ENCODE measurements around the gene NSUN2. TPM values are rescaled to one million over a fixed set of nuclear protein-coding genes. Genes with fewer than 3 reads are reported as not detected.

Gene NSUN2
- total and polyA plus RNA-seq, 9 donors = 33.5 to 52.1 (median 39.3) TPM

DNA sequence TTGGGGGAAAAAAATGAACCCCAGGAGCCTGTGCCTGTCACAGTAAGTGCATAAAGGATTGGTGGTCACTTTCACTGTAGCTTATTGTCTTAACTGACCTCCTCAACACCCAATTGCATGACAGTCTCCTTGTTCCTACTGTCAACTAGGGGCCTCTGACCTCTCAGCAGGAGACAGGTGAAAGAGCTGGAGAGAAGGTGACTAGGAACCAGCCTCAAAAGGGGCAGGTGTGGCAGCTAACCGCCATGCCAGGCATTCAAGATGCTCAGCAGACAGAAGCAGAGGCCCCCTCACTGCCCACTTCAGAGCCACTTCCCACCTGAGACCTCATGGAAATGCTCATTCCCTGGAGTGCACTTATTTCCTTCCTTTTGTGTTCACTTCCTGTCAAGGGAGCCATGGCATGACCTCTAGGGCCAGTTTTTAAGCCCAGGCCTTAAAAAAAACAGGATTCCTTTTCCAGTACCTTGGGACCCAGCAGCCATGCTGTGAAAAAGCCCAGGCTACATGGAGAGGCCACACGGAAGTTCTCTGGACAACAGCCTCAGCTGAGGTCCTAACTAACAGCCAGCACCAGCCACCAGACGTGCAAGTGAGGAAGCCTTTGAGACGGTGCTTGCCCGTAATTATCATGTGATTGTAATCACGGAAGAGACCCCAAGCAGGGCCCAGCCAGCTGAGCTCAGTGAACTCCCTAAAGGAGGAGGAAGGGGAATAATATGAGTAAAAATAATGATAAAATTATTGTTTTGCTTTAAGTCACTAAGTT is 74.9 kb downstream of the NSUN2 start:
- Histone ChIP-seq H3K4me3 (no peak overlapping the region), H3K4me1 (ENCODE audit: insufficient read depth) (no peaks in the 10 kb centered on the region), H3K9me3 (no peaks in the 10 kb centered on the region), H3K36me3 (no peaks in the 10 kb centered on the region), H3K27ac (no peak overlapping the region), H3K27me3 (no peaks in the 10 kb centered on the region)
- intact Hi-C loops (cut with DNase I) = no loop called here
- no peak for DNase-seq
- TF ChIP-seq EP300 (IDR thresholded peaks at IDR 0.05) (no peak), CTCF (IDR thresholded peaks at IDR 0.05) (no peak), POLR2A (IDR thresholded peaks at IDR 0.05) (no peak)
- WGBS, 3 donors = 75 to 93% (median 81%) methylated on average over 6 of the region's 6 CpGs

- 61 to 80% (median 73%) methylated on average over 1 of the region's 1 CpG for WGBS, 3 donors
- intact Hi-C loops (cut with DNase I) = no loop called here
- H3K27ac ChIP-seq = no peak overlapping the region
- no peaks in the 10 kb centered on the region for H3K36me3 ChIP-seq
- no peak for DNase-seq
- H3K27me3 ChIP-seq = no peaks in the 10 kb centered on the region
- TF ChIP-seq POLR2A (IDR thresholded peaks at IDR 0.05) (no peak), CTCF (IDR thresholded peaks at IDR 0.05) (no peak), EP300 (IDR thresholded peaks at IDR 0.05) (no peak)
- no peak overlapping the region for H3K4me3 ChIP-seq
- no peaks in the 10 kb centered on the region for H3K9me3 ChIP-seq
- no peaks in the 10 kb centered on the region for H3K4me1 ChIP-seq (ENCODE audit: insufficient read depth)
Observed at GRCh38 chr5:6556802-6557102, 76.1 kb downstream of the NSUN2 start.

- no peak overlapping the region for H3K4me3 ChIP-seq
- H3K9me3 ChIP-seq = no peaks in the 10 kb centered on the region
- no peak overlapping the region for H3K27ac ChIP-seq
- no peaks in the 10 kb centered on the region for H3K36me3 ChIP-seq
- no peaks in the 10 kb centered on the region for H3K27me3 ChIP-seq
- 75 to 81% (median 78%) methylated on average over 8 of the region's 8 CpGs for WGBS, 3 donors
- intact Hi-C loops (cut with DNase I) = no loop called here
- H3K4me1 ChIP-seq (ENCODE audit: insufficient read depth) = no peaks in the 10 kb centered on the region
- TF ChIP-seq EP300 (IDR thresholded peaks at IDR 0.05) = no peak
- TF ChIP-seq CTCF (IDR thresholded peaks at IDR 0.05) = no peak
- no peak for TF ChIP-seq POLR2A (IDR thresholded peaks at IDR 0.05)
- DNase-seq = no peak
Observed at GRCh38 chr5:6556089-6556801, 76.6 kb downstream of the NSUN2 start.

DNA sequence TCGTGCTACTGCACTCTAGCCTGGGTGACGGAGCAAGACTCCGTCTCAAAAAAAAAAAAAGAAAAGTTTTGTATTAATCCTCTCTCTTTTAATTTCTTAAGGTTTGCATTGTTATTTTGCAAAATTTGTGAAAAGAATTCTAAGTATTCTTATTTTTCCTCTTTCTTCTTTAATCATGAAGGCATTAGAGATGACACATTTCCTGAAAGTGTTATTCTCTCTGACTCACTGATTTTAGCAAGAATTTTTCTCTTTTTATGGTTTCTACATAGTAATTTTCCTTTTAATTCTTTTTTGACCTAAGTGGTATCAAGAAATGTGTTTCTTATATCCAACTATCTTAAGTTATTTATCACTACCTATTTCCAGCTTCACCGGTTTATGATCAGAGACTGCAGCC is 78.0 kb downstream of the NSUN2 start:
- intact Hi-C loops (cut with DNase I) = no loop called here
- no peaks in the 10 kb centered on the region for H3K4me1 ChIP-seq (ENCODE audit: insufficient read depth)
- WGBS, 3 donors = 60 to 84% (median 66%) methylated on average over 4 of the region's 4 CpGs
- no peak overlapping the region for H3K4me3 ChIP-seq
- no peak overlapping the region for H3K27ac ChIP-seq
- H3K9me3 ChIP-seq = no peaks in the 10 kb centered on the region
- no peaks in the 10 kb centered on the region for H3K27me3 ChIP-seq
- no peaks in the 10 kb centered on the region for H3K36me3 ChIP-seq
- DNase-seq = no peak
- TF ChIP-seq EP300 (IDR thresholded peaks at IDR 0.05) (no peak), POLR2A (IDR thresholded peaks at IDR 0.05) (no peak), CTCF (IDR thresholded peaks at IDR 0.05) (no peak)

Data from ovary (tissue), 9 donors.